ENCODE results near the gene PPP6R3.

PPP6R3 gene

GRCh38 chr11:68463714-68464113 is 3.2 kb downstream of the PPP6R3 start:
- Histone ChIP-seq H3K79me2 (ENCODE audit: insufficient read depth, low read length) (peaks cover 81% of the 10 kb centered on the region), H3K4me3 (ENCODE audit: low read length, poor library complexity, severe bottlenecking) (peak overlapping the region; percentile 95), H3K9me3 (ENCODE audit: insufficient read depth, low read depth, low read length) (no peaks in the 10 kb centered on the region), H3K4me2 (ENCODE audit: low read depth, low read length, poor library complexity, severe bottlenecking) (peak overlapping the region; percentile 83), H2AFZ (ENCODE audit: low read length) (no peak overlapping the region), H4K20me1 (ENCODE audit: insufficient read depth, low read length, poor library complexity, severe bottlenecking) (peaks cover 76% of the 10 kb centered on the region), H3K4me1 (ENCODE audit: insufficient read depth, low read length, poor library complexity, severe bottlenecking) (peaks cover 41% of the 10 kb centered on the region), H3F3A (ENCODE audit: low read depth) (no peaks in the 10 kb centered on the region), H3K36me3 (ENCODE audit: insufficient read depth, low read length) (peaks cover 4% of the 10 kb centered on the region; the same call in 1 of the 2 replicates), H3K9ac (ENCODE audit: low read depth, low read length, poor library complexity, severe bottlenecking) (peak overlapping the region; percentile 81), H3K9me2 (replicated peaks; ENCODE audit: low read depth, low read length) (no peaks in the 10 kb centered on the region), H3K27me3 (ENCODE audit: insufficient read depth, low read length, poor library complexity, severe bottlenecking) (no peaks in the 10 kb centered on the region)
- TF ChIP-seq CTCF (conservative IDR thresholded peaks at IDR 0.05; ENCODE audit: low read length) (no peak), EZH2phosphoT487 (IDR thresholded peaks at IDR 0.05; ENCODE audit: borderline replicate concordance) (no peak)

GRCh38 chr11:68467201-68467834 is 6.8 kb downstream of the PPP6R3 start:
- H3K9ac ChIP-seq (ENCODE audit: low read depth, low read length, poor library complexity, severe bottlenecking), result no peak overlapping the region
- no peaks in the 10 kb centered on the region for H3K27me3 ChIP-seq (ENCODE audit: insufficient read depth, low read length, poor library complexity, severe bottlenecking)
- no peak overlapping the region for H2AFZ ChIP-seq (ENCODE audit: low read length)
- H3K4me3 ChIP-seq (ENCODE audit: low read length, poor library complexity, severe bottlenecking), result peak overlapping the region; percentile 35
- H3K9me3 ChIP-seq (ENCODE audit: insufficient read depth, low read depth, low read length), result no peaks in the 10 kb centered on the region
- H3K9me2 ChIP-seq (replicated peaks; ENCODE audit: low read depth, low read length), result no peaks in the 10 kb centered on the region
- peaks cover 5% of the 10 kb centered on the region; the same call in 1 of the 2 replicates for H3K36me3 ChIP-seq (ENCODE audit: insufficient read depth, low read length)
- peaks cover 6% of the 10 kb centered on the region; the same call in 1 of the 2 replicates for H3F3A ChIP-seq (ENCODE audit: low read depth)
- peaks cover 66% of the 10 kb centered on the region for H3K4me1 ChIP-seq (ENCODE audit: insufficient read depth, low read length, poor library complexity, severe bottlenecking)
- H3K79me2 ChIP-seq (ENCODE audit: insufficient read depth, low read length), result peaks cover 99% of the 10 kb centered on the region
- TF ChIP-seq EZH2phosphoT487 (IDR thresholded peaks at IDR 0.05; ENCODE audit: borderline replicate concordance), result no peak
- no peak for TF ChIP-seq CTCF (conservative IDR thresholded peaks at IDR 0.05; ENCODE audit: low read length)
- peak overlapping the region; percentile 63 for H3K4me2 ChIP-seq (ENCODE audit: low read depth, low read length, poor library complexity, severe bottlenecking)
- H4K20me1 ChIP-seq (ENCODE audit: insufficient read depth, low read length, poor library complexity, severe bottlenecking), result peaks cover 99% of the 10 kb centered on the region

- peak overlapping the region; percentile 24 for H3K4me3 ChIP-seq (ENCODE audit: low read length, poor library complexity, severe bottlenecking)
- no peak overlapping the region for H2AFZ ChIP-seq (ENCODE audit: low read length)
- peaks cover 67% of the 10 kb centered on the region for H3K4me1 ChIP-seq (ENCODE audit: insufficient read depth, low read length, poor library complexity, severe bottlenecking)
- peaks cover 99% of the 10 kb centered on the region for H4K20me1 ChIP-seq (ENCODE audit: insufficient read depth, low read length, poor library complexity, severe bottlenecking)
- H3K9me2 ChIP-seq (replicated peaks; ENCODE audit: low read depth, low read length), result no peaks in the 10 kb centered on the region
- H3K36me3 ChIP-seq (ENCODE audit: insufficient read depth, low read length), result peaks cover 7% of the 10 kb centered on the region; the same call in 1 of the 2 replicates
- H3K9ac ChIP-seq (ENCODE audit: low read depth, low read length, poor library complexity, severe bottlenecking), result no peak overlapping the region
- H3K9me3 ChIP-seq (ENCODE audit: insufficient read depth, low read depth, low read length), result no peaks in the 10 kb centered on the region
- TF ChIP-seq CTCF (conservative IDR thresholded peaks at IDR 0.05; ENCODE audit: low read length) (no peak), EZH2phosphoT487 (IDR thresholded peaks at IDR 0.05; ENCODE audit: borderline replicate concordance) (no peak)
- H3K4me2 ChIP-seq (ENCODE audit: low read depth, low read length, poor library complexity, severe bottlenecking), result peak overlapping the region; percentile 63
- peaks cover 99% of the 10 kb centered on the region for H3K79me2 ChIP-seq (ENCODE audit: insufficient read depth, low read length)
- peaks cover 6% of the 10 kb centered on the region; the same call in 1 of the 2 replicates for H3F3A ChIP-seq (ENCODE audit: low read depth)
- no peaks in the 10 kb centered on the region for H3K27me3 ChIP-seq (ENCODE audit: insufficient read depth, low read length, poor library complexity, severe bottlenecking)
Observed at GRCh38 chr11:68468217-68468828, 7.8 kb downstream of the PPP6R3 start.

Data from Loucy (cell line).